HG03039 (cell line): Measurements from ENCODE around the gene OLFML1.
A peak's percentile ranks its signal among the peaks of the same experiment; 100 is the strongest.

Experiments
- ATAC-seq: cut with Tn5 transposase; IDR thresholded peaks from one replicate; pipeline ENCODE4 v1.9.1; 2021; ENCODE audit warnings: mild to moderate bottlenecking, moderate library complexity; ENCODE audit not compliant: unreplicated experiment

Gene OLFML1

GRCh38 chr11:7485186-7486097, at the start of gene OLFML1:
Gene OLFML1, plus strand, starts transcription at chr11:7485506. Its CDS starts 370 bp downstream, at chr11:7485876.
- ATAC-seq = no peak

- no peak for ATAC-seq
Measured at GRCh38 chr11:7436146-7436545, 49.2 kb upstream of the OLFML1 start.

GRCh38 chr11:7436657-7437056, 48.6 kb upstream of the OLFML1 start:
- ATAC-seq = no peak

GRCh38 chr11:7437696-7438095, 47.6 kb upstream of the OLFML1 start:
- no peak for ATAC-seq

GRCh38 chr11:7439746-7440320, 45.5 kb upstream of the OLFML1 start:
- no peak for ATAC-seq

GRCh38 chr11:7442588-7443215, 42.6 kb upstream of the OLFML1 start:
- ATAC-seq = peak; percentile 70

- ATAC-seq = no peak
Measured at GRCh38 chr11:7444091-7444981, 41.0 kb upstream of the OLFML1 start.

- ATAC-seq = no peak
Measured at GRCh38 chr11:7445564-7445963, 39.7 kb upstream of the OLFML1 start.

- no peak for ATAC-seq
Measured at GRCh38 chr11:7448201-7448600, 37.1 kb upstream of the OLFML1 start.

GRCh38 chr11:7449211-7449840, 36.0 kb upstream of the OLFML1 start:
- no peak for ATAC-seq

- ATAC-seq = no peak
Measured at GRCh38 chr11:7449841-7450214, 35.5 kb upstream of the OLFML1 start.

- ATAC-seq = no peak
Measured at GRCh38 chr11:7450836-7451235, 34.5 kb upstream of the OLFML1 start.

- ATAC-seq = no peak
Measured at GRCh38 chr11:7451520-7451919, 33.8 kb upstream of the OLFML1 start.

- ATAC-seq = no peak
Measured at GRCh38 chr11:7451952-7452494, 33.3 kb upstream of the OLFML1 start.

- ATAC-seq = no peak
Measured at GRCh38 chr11:7454854-7455253, 30.5 kb upstream of the OLFML1 start.

GRCh38 chr11:7457211-7457610, 28.1 kb upstream of the OLFML1 start:
- no peak for ATAC-seq

GRCh38 chr11:7462706-7463105, 22.6 kb upstream of the OLFML1 start:
- ATAC-seq = no peak

- ATAC-seq = no peak
Measured at GRCh38 chr11:7467652-7468051, 17.7 kb upstream of the OLFML1 start.

- ATAC-seq = no peak
Measured at GRCh38 chr11:7469351-7469865, 15.9 kb upstream of the OLFML1 start.

- ATAC-seq = no peak
Measured at GRCh38 chr11:7471071-7471470, 14.2 kb upstream of the OLFML1 start.
